Neural progenitor cell (in vitro differentiated cells): ENCODE data around the gene CACTIN. TPM values are rescaled to one million over a fixed set of nuclear protein-coding genes. Genes with fewer than 3 reads are reported as not detected.

Experiments
- DNase-seq: peaks from one replicate; pipeline ENCODE4 v3.0.0-alpha.2; 2016; ENCODE audit warnings: low spot score
- H2AFZ ChIP-seq: fragments of 200-600 bp; sonication (generic); replicated peaks from 2 replicates; pipeline ENCODE4 v1.6.1; 2016; ENCODE audit warnings: antibody characterized with exemption
- H3F3A ChIP-seq: fragments of 200-600 bp; sonication (generic); 2 replicates; pipeline ENCODE4 v1.6.1; 2016; ENCODE audit warnings: antibody characterized with exemption, low read depth
- H3K27ac ChIP-seq: fragments of 200-600 bp; sonication (generic); 2 replicates; pipeline ENCODE4 v1.5.1; 2016; ENCODE audit warnings: mild to moderate bottlenecking
- H3K27me3 ChIP-seq: fragments of 200-600 bp; sonication (generic); 2 replicates; pipeline ENCODE4 v1.6.1; 2016; ENCODE audit warnings: mild to moderate bottlenecking, moderate library complexity
- H3K36me3 ChIP-seq: fragments of 200-600 bp; sonication (generic); 2 replicates; pipeline ENCODE4 v1.5.1; 2016
- H3K4me1 ChIP-seq: fragments of 200-600 bp; sonication (generic); 2 replicates; pipeline ENCODE4 v1.6.1; 2016; ENCODE audit warnings: mixed run types
- H3K4me2 ChIP-seq: fragments of 200-600 bp; sonication (generic); 2 replicates; pipeline ENCODE4 v1.6.1; 2016
- H3K4me3 ChIP-seq: fragments of 200-600 bp; sonication (generic); 2 replicates; pipeline ENCODE4 v1.5.1; 2016
- H3K79me2 ChIP-seq: fragments of 200-600 bp; sonication (generic); 2 replicates; pipeline ENCODE4 v1.6.1; 2016; ENCODE audit warnings: low read depth
- H3K9ac ChIP-seq: fragments of 200-600 bp; sonication (generic); 2 replicates; pipeline ENCODE4 v1.6.1; 2016
- H3K9me3 ChIP-seq: fragments of 200-600 bp; sonication (generic); 2 replicates; pipeline ENCODE4 v1.5.1; 2016; ENCODE audit warnings: low read depth
- H4K20me1 ChIP-seq: fragments of 200-600 bp; sonication (generic); 2 replicates; pipeline ENCODE4 v1.6.1; 2016; ENCODE audit warnings: low read depth
- H3K27ac Mint-ChIP-seq: 3 replicates; pipeline ENCODE4 v1.8.0; 2021; ENCODE audit warnings: mixed read lengths
- H3K27me3 Mint-ChIP-seq: 2 replicates; pipeline ENCODE4 v1.8.0; 2022; ENCODE audit warnings: low read depth, mild to moderate bottlenecking, inconsistent platforms, moderate library complexity, mixed read lengths; ENCODE audit not compliant: insufficient read depth
- H3K36me3 Mint-ChIP-seq: 3 replicates; pipeline ENCODE4 v1.8.0; 2021; ENCODE audit warnings: mixed read lengths
- H3K4me1 Mint-ChIP-seq: 3 replicates; pipeline ENCODE4 v1.8.0; 2021; ENCODE audit warnings: mixed read lengths
- H3K4me3 Mint-ChIP-seq: 3 replicates; pipeline ENCODE4 v1.8.0; 2021; ENCODE audit warnings: mild to moderate bottlenecking, moderate library complexity, mixed read lengths
- H3K9me3 Mint-ChIP-seq: 3 replicates; pipeline ENCODE4 v1.8.0; 2020; ENCODE audit warnings: mixed read lengths
- CTCF ChIP-seq: fragments of 200-600 bp; sonication (generic); IDR thresholded peaks from 2 replicates; pipeline ENCODE4 v1.5.1; 2017; ENCODE audit warnings: antibody characterized with exemption, mild to moderate bottlenecking
- EZH2 ChIP-seq: fragments of 200-600 bp; sonication (generic); IDR thresholded peaks from 2 replicates; pipeline ENCODE4 v1.6.1; 2017; ENCODE audit warnings: antibody characterized with exemption, mild to moderate bottlenecking, moderate library complexity
- EZH2phosphoT487 ChIP-seq: fragments of 200-600 bp; sonication (generic); IDR thresholded peaks from 2 replicates; pipeline ENCODE4 v1.6.1; 2017; ENCODE audit warnings: antibody characterized with exemption
- total RNA-seq: library from RNA; depleted of rRNA; stranded (reverse); fragments of >200 nt; gene quantifications from 2 replicates; pipeline ENCODE4 v1.2.3, GENCODE V29; 2015; ENCODE audit warnings: low replicate concordance

The CACTIN gene
- total RNA-seq, 1 donor from 2014 or later = 6.0 TPM

- no peaks in the 10 kb centered on the region for H3K27me3 Mint-ChIP-seq
- Histone ChIP-seq H3K4me1 (no peaks in the 10 kb centered on the region), H3K36me3 (no peaks in the 10 kb centered on the region), H3K27me3 (no peaks in the 10 kb centered on the region), H3K79me2 (no peaks in the 10 kb centered on the region), H3F3A (peaks cover under 1% of the 10 kb centered on the region), H4K20me1 (peaks cover 7% of the 10 kb centered on the region), H3K9me3 (no peaks in the 10 kb centered on the region), H2AFZ (no peak overlapping the region), H3K9ac (no peak overlapping the region), H3K27ac (no peak overlapping the region), H3K4me3 (no peak overlapping the region), H3K4me2 (no peak overlapping the region)
- H3K36me3 Mint-ChIP-seq = no peaks in the 10 kb centered on the region
- no peaks in the 10 kb centered on the region for H3K4me1 Mint-ChIP-seq
- no peaks in the 10 kb centered on the region for H3K9me3 Mint-ChIP-seq
- TF ChIP-seq CTCF (no peak), EZH2 (no peak), EZH2phosphoT487 (no peak)
- H3K27ac Mint-ChIP-seq = no peak overlapping the region
- no peak overlapping the region for H3K4me3 Mint-ChIP-seq
- no peak for DNase-seq
Observed at GRCh38 chr19:3613818-3614661, 12.6 kb downstream of the CACTIN start.

- no peak overlapping the region for H2AFZ ChIP-seq
- peak; percentile 42 for DNase-seq
- no peaks in the 10 kb centered on the region for H3K9me3 Mint-ChIP-seq
Observed at GRCh38 chr19:3612901-3613741, 13.5 kb downstream of the CACTIN start.

GRCh38 chr19:3612330-3612729, 14.3 kb downstream of the CACTIN start:
- Histone ChIP-seq H2AFZ (no peak overlapping the region), H3K36me3 (no peaks in the 10 kb centered on the region), H3K79me2 (no peaks in the 10 kb centered on the region), H3F3A (peaks cover 12% of the 10 kb centered on the region), H3K27me3 (peaks cover 7% of the 10 kb centered on the region), H3K27ac (no peak overlapping the region), H3K4me2 (no peak overlapping the region), H3K9ac (no peak overlapping the region), H4K20me1 (no peaks in the 10 kb centered on the region), H3K4me3 (no peak overlapping the region), H3K4me1 (peaks cover 8% of the 10 kb centered on the region), H3K9me3 (no peaks in the 10 kb centered on the region)
- Mint-ChIP-seq H3K4me3 (no peak overlapping the region), H3K4me1 (peaks cover 8% of the 10 kb centered on the region), H3K36me3 (no peaks in the 10 kb centered on the region), H3K27ac (no peak overlapping the region), H3K9me3 (no peaks in the 10 kb centered on the region), H3K27me3 (peaks cover 5% of the 10 kb centered on the region)
- TF ChIP-seq EZH2 = no peak
- no peak for TF ChIP-seq EZH2phosphoT487
- no peak for TF ChIP-seq CTCF
- DNase-seq = no peak

More at GRCh38 chr19:3612901-3613741, 13.5 kb downstream of the CACTIN start:
- Histone ChIP-seq H3K79me2 (no peaks in the 10 kb centered on the region), H3K4me1 (no peaks in the 10 kb centered on the region), H3K9me3 (no peaks in the 10 kb centered on the region), H4K20me1 (peaks cover 4% of the 10 kb centered on the region), H3K27ac (no peak overlapping the region), H3K9ac (no peak overlapping the region), H3K27me3 (no peaks in the 10 kb centered on the region), H3F3A (peaks cover 4% of the 10 kb centered on the region), H3K36me3 (no peaks in the 10 kb centered on the region), H3K4me3 (no peak overlapping the region), H3K4me2 (no peak overlapping the region)
- Mint-ChIP-seq H3K36me3 (no peaks in the 10 kb centered on the region), H3K4me1 (peaks cover 3% of the 10 kb centered on the region), H3K4me3 (no peak overlapping the region), H3K27ac (no peak overlapping the region), H3K27me3 (peaks cover 1% of the 10 kb centered on the region)
- no peak for TF ChIP-seq CTCF
- no peak for TF ChIP-seq EZH2phosphoT487
